Suprapubic skin (tissue), 4 donors: ENCODE results near the gene PRSS36. TPM values are rescaled to one million over a fixed set of nuclear protein-coding genes. Genes with fewer than 3 reads are reported as not detected.

ENCODE experiments used
- DNase-seq, 2 donors: peaks; one replicate each; pipeline ENCODE4 v3.0.0-alpha.2; 2019; ENCODE audit warnings: low spot score in 2 of 2
- H3K27ac ChIP-seq: fragments of 200-600 bp; sonication (generic); one replicate; pipeline ENCODE4 v1.5.1; 2019
- H3K27me3 ChIP-seq: fragments of 200-600 bp; sonication (generic); one replicate; pipeline ENCODE4 v1.5.1; 2019
- H3K36me3 ChIP-seq: fragments of 200-600 bp; sonication (generic); one replicate; pipeline ENCODE4 v1.5.1; 2019
- H3K4me1 ChIP-seq: fragments of 200-600 bp; sonication (generic); one replicate; pipeline ENCODE4 v1.5.1; 2019
- H3K4me3 ChIP-seq: fragments of 200-600 bp; sonication (generic); one replicate; pipeline ENCODE4 v1.5.1; 2019; ENCODE audit warnings: mild to moderate bottlenecking
- H3K9me3 ChIP-seq: fragments of 200-600 bp; sonication (generic); one replicate; pipeline ENCODE4 v1.5.1; 2019
- EP300 ChIP-seq: sonication (generic); formaldehyde crosslinking; IDR thresholded peaks from one replicate; pipeline ENCODE4 v1.6.1; 2017; ENCODE audit warnings: antibody characterized with exemption
- POLR2A ChIP-seq, 2 donors: fragments of 450-650 bp; IDR thresholded peaks; one replicate each; pipeline ENCODE4 v1.6.1; 2017; ENCODE audit warnings: antibody characterized with exemption in 2 of 2, mild to moderate bottlenecking in 2 of 2, moderate library complexity in 2 of 2
- POLR2AphosphoS5 ChIP-seq, 3 donors: sonication (generic); formaldehyde crosslinking; IDR thresholded peaks; one replicate each; pipeline ENCODE4 v1.6.1; 2017; ENCODE audit warnings: antibody characterized with exemption in 3 of 3
- WGBS: methylation state at CpG from one replicate; pipeline ENCODE4 v1.1.5; 2018; 5-methylcytosine and 5-hydroxymethylcytosine counted together
- total RNA-seq, 4 donors: library from RNA; depleted of rRNA; stranded (reverse); fragments of >200 nt; gene quantifications; one replicate each; pipeline ENCODE4 v1.1.0, GENCODE V29; 2016
- TF ChIP-seq, protein P1 (sequence below), 2 donors: fragments of 200-600 bp in 1 of 2; fragments of 450-650 bp in 1 of 2; sonication (generic) in 1 of 2; IDR thresholded peaks; one replicate each; pipeline ENCODE4 v1.5.1; 2016 to 2019; ENCODE audit warnings: antibody characterized with exemption in 2 of 2, mild to moderate bottlenecking in 1 of 2, moderate library complexity in 1 of 2

The PRSS36 gene
- total RNA-seq, 4 donors from 2014 or later, result 2.2 to 17.8 (median 8.4) TPM

- no peaks in the 10 kb centered on the region for H3K9me3 ChIP-seq
- TF ChIP-seq EP300 (no peak), POLR2AphosphoS5 (IDR thresholded peaks at IDR 0.05) (no peak), POLR2A (IDR thresholded peaks at IDR 0.05) (no peak)
- TF ChIP-seq, protein P1, sequence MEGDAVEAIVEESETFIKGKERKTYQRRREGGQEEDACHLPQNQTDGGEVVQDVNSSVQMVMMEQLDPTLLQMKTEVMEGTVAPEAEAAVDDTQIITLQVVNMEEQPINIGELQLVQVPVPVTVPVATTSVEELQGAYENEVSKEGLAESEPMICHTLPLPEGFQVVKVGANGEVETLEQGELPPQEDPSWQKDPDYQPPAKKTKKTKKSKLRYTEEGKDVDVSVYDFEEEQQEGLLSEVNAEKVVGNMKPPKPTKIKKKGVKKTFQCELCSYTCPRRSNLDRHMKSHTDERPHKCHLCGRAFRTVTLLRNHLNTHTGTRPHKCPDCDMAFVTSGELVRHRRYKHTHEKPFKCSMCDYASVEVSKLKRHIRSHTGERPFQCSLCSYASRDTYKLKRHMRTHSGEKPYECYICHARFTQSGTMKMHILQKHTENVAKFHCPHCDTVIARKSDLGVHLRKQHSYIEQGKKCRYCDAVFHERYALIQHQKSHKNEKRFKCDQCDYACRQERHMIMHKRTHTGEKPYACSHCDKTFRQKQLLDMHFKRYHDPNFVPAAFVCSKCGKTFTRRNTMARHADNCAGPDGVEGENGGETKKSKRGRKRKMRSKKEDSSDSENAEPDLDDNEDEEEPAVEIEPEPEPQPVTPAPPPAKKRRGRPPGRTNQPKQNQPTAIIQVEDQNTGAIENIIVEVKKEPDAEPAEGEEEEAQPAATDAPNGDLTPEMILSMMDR (IDR thresholded peaks at IDR 0.05), result no peak
- peaks cover 89% of the 10 kb centered on the region for H3K36me3 ChIP-seq
- no peak for DNase-seq
- no peak overlapping the region for H3K4me3 ChIP-seq
- WGBS, result 83% methylated on average over 7 of the region's 7 CpGs
- H3K4me1 ChIP-seq, result peaks cover 36% of the 10 kb centered on the region
- H3K27ac ChIP-seq, result no peak overlapping the region
- no peaks in the 10 kb centered on the region for H3K27me3 ChIP-seq
Observed at GRCh38 chr16:31186176-31186575, 36.3 kb upstream of the PRSS36 start.

- TF ChIP-seq POLR2AphosphoS5 (IDR thresholded peaks at IDR 0.05) (no peak), POLR2A (IDR thresholded peaks at IDR 0.05) (no peak), EP300 (no peak)
- TF ChIP-seq, protein P1 (IDR thresholded peaks at IDR 0.05), result no peak
- DNase-seq, result no peak
- no peak overlapping the region for H3K27ac ChIP-seq
- 63% methylated on average over 5 of the region's 5 CpGs for WGBS
- peaks cover 80% of the 10 kb centered on the region for H3K36me3 ChIP-seq
- no peaks in the 10 kb centered on the region for H3K9me3 ChIP-seq
- no peak overlapping the region for H3K4me3 ChIP-seq
- peaks cover 40% of the 10 kb centered on the region for H3K4me1 ChIP-seq
- no peaks in the 10 kb centered on the region for H3K27me3 ChIP-seq
Observed at GRCh38 chr16:31185339-31185738, 35.5 kb upstream of the PRSS36 start.

GRCh38 chr16:31184888-31185287 lies 35.0 kb upstream of the PRSS36 start:
- no peak overlapping the region for H3K27ac ChIP-seq

DNA sequence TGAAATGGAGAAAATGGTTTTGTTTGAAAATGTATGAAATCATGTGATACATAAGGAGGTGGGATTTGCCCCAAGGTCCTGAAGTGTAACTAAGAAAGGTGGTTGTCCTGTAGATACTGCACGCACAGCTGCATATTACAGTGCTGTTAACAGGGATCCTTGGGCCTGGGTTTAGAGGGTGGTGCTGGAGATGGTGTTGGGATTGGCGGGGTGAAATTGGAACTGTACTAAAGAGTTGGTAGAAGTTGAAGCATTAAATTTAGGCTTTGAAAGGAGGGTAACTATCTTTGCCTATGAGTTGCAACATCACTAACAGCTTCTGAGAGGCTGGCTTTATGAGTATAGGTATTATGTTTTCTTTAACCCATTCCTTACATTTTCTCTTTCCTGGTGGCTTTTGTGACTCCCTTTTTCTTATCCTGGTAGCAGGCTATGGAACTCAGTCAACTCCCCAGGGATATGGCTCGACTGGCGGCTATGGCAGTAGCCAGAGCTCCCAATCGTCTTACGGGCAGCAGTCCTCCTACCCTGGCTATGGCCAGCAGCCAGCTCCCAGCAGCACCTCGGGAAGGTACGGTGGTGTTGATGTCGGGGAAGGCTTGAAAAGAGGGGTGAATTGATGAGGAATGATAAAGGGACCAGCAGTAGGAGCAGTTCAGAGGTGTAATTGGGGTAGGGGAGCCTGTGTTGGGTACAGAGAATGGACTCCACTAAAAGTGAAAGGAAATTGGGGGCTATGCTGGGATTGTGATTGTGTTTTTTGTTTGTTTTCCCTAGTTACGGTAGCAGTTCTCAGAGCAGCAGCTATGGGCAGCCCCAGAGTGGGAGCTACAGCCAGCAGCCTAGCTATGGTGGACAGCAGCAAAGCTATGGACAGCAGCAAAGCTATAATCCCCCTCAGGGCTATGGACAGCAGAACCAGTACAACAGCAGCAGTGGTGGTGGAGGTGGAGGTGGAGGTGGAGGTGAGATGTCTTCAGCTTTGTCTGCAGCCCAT lies 33.9 kb upstream of the PRSS36 start:
- no peaks in the 10 kb centered on the region for H3K9me3 ChIP-seq
- TF ChIP-seq POLR2A (IDR thresholded peaks at IDR 0.05) (no peak), EP300 (no peak), POLR2AphosphoS5 (IDR thresholded peaks at IDR 0.05) (no peak)
- TF ChIP-seq, protein P1 (IDR thresholded peaks at IDR 0.05), result no peak
- DNase-seq, result no peak
- no peak overlapping the region for H3K27ac ChIP-seq
- peaks cover 47% of the 10 kb centered on the region for H3K4me1 ChIP-seq
- WGBS, result 80% methylated on average over 10 of the region's 10 CpGs
- H3K4me3 ChIP-seq, result no peak overlapping the region
- H3K27me3 ChIP-seq, result no peaks in the 10 kb centered on the region
- peaks cover 64% of the 10 kb centered on the region for H3K36me3 ChIP-seq

More at GRCh38 chr16:31184888-31185287, 35.0 kb upstream of the PRSS36 start:
- Histone ChIP-seq H3K4me1 (peaks cover 40% of the 10 kb centered on the region), H3K27me3 (no peaks in the 10 kb centered on the region), H3K4me3 (no peak overlapping the region), H3K9me3 (no peaks in the 10 kb centered on the region), H3K36me3 (peaks cover 76% of the 10 kb centered on the region)
- no peak for DNase-seq
- 93% methylated on average over 14 of the region's 14 CpGs for WGBS
- TF ChIP-seq, protein P1 (IDR thresholded peaks at IDR 0.05), result no peak
- TF ChIP-seq POLR2AphosphoS5 (IDR thresholded peaks at IDR 0.05) (no peak), EP300 (no peak), POLR2A (IDR thresholded peaks at IDR 0.05) (no peak)

GRCh38 chr16:31182391-31182790 lies 32.5 kb upstream of the PRSS36 start:
- Histone ChIP-seq H3K36me3 (peaks cover 51% of the 10 kb centered on the region), H3K4me3 (peak overlapping the region; percentile 96), H3K9me3 (no peaks in the 10 kb centered on the region), H3K4me1 (peaks cover 49% of the 10 kb centered on the region), H3K27me3 (no peaks in the 10 kb centered on the region), H3K27ac (no peak overlapping the region)
- DNase-seq, result no peak
- TF ChIP-seq, protein P1 (IDR thresholded peaks at IDR 0.05), result no peak
- TF ChIP-seq EP300 (no peak), POLR2A (IDR thresholded peaks at IDR 0.05) (no peak), POLR2AphosphoS5 (IDR thresholded peaks at IDR 0.05) (no peak)
- 18% methylated on average over 7 of the region's 7 CpGs for WGBS
